Vagina (tissue), 2 donors: ENCODE data around the gene PKIB. TPM values are rescaled to one million over a fixed set of nuclear protein-coding genes. Genes with fewer than 3 reads are reported as not detected.

Source experiments
- DNase-seq, 2 donors: peaks; one replicate each; pipeline ENCODE4 v3.0.0-alpha.2; 2017; ENCODE audit errors: extremely low spot score in 2 of 2
- H3K27ac ChIP-seq: fragments of 200-600 bp; sonication (generic); one replicate; pipeline ENCODE4 v1.5.1; 2019
- H3K27me3 ChIP-seq: fragments of 200-600 bp; sonication (generic); one replicate; pipeline ENCODE4 v1.5.1; 2019
- H3K36me3 ChIP-seq, 2 donors: fragments of 200-600 bp; sonication (generic); one replicate each; pipeline ENCODE4 v1.5.1; 2017 to 2019
- H3K4me1 ChIP-seq: fragments of 200-600 bp; sonication (generic); one replicate; pipeline ENCODE4 v1.5.1; 2019
- H3K4me3 ChIP-seq, 2 donors: fragments of 200-600 bp; sonication (generic); 1 replicate in 1 of 2; 2 replicates in 1 of 2; pipeline ENCODE4 v1.5.1; 2016 to 2019
- H3K9me3 ChIP-seq: fragments of 200-600 bp; sonication (generic); one replicate; pipeline ENCODE4 v1.5.1; 2019
- CTCF ChIP-seq, 3 experiments: fragments of 450-650 bp in 2 of 3; fragments of 200-600 bp in 1 of 3; sonication (generic) in 1 of 3; IDR thresholded peaks; one replicate each; pipeline ENCODE4 v1.5.1; 2017 to 2019; ENCODE audit warnings: antibody characterized with exemption in 3 of 3, mild to moderate bottlenecking in 2 of 3, moderate library complexity in 2 of 3
- POLR2A ChIP-seq, 2 donors: fragments of 450-650 bp; IDR thresholded peaks; one replicate each; pipeline ENCODE4 v1.6.1; 2017; ENCODE audit warnings: antibody characterized with exemption in 2 of 2, mild to moderate bottlenecking in 2 of 2, moderate library complexity in 2 of 2
- POLR2AphosphoS5 ChIP-seq, 2 donors: sonication (generic); formaldehyde crosslinking; IDR thresholded peaks; one replicate each; pipeline ENCODE4 v1.9.0; 2017; ENCODE audit warnings: antibody characterized with exemption in 2 of 2, mild to moderate bottlenecking in 2 of 2, low read depth in 1 of 2; ENCODE audit not compliant: insufficient read depth in 1 of 2
- intact Hi-C: fragments of 100-400 bp; cut with DNase I; formaldehyde crosslinking; loops from one replicate; pipeline ENCODE4 v1.15.1; 2023
- total RNA-seq: library from RNA; depleted of rRNA; stranded (reverse); fragments of >200 nt; gene quantifications from one replicate; pipeline ENCODE4 v1.2.3, GENCODE V29; 2016

PKIB gene
- total RNA-seq, 1 donor from 2014 or later = 2.7 TPM

GRCh38 chr6:122751326-122751725 lies 141.1 kb downstream of the PKIB start:
- Histone ChIP-seq H3K27ac (no peak overlapping the region), H3K4me1 (no peaks in the 10 kb centered on the region), H3K27me3 (no peaks in the 10 kb centered on the region), H3K36me3 (no peaks in the 10 kb centered on the region), H3K4me3 (no peak overlapping the region), H3K9me3 (no peaks in the 10 kb centered on the region)
- no peak for DNase-seq
- TF ChIP-seq POLR2AphosphoS5 (IDR thresholded peaks at IDR 0.05; ENCODE audit: insufficient read depth in 1 of 2, low read depth in 1 of 2) = no peak
- no peak for TF ChIP-seq POLR2A (IDR thresholded peaks at IDR 0.05)
- TF ChIP-seq CTCF (IDR thresholded peaks at IDR 0.05) = no peak
- intact Hi-C loops = no loop called here

DNA sequence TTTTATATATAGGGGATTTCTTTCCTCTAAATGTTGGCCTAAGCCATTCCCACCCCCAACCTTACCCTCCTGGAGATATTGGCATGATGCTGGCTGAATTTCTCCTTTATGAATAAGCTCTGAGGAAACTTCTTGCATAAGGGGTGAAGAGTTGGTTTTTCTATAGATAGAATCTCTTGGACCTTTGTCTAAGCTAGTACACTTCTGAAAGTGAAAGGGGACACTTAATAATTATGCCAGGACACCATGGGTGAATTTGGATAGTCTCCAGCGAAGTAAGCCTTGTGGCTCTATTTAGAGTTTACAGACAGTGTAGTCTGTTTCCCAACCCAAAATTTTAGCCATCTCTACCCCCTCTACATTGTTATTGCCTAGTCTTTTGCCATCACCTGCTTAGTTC lies 142.3 kb downstream of the PKIB start:
- TF ChIP-seq POLR2AphosphoS5 (IDR thresholded peaks at IDR 0.05; ENCODE audit: insufficient read depth in 1 of 2, low read depth in 1 of 2) (no peak), CTCF (IDR thresholded peaks at IDR 0.05) (no peak), POLR2A (IDR thresholded peaks at IDR 0.05) (no peak)
- no peak for DNase-seq
- H3K36me3 ChIP-seq = no peaks in the 10 kb centered on the region
- H3K27ac ChIP-seq = no peak overlapping the region
- H3K27me3 ChIP-seq = no peaks in the 10 kb centered on the region
- no peaks in the 10 kb centered on the region for H3K4me1 ChIP-seq
- H3K9me3 ChIP-seq = no peaks in the 10 kb centered on the region
- intact Hi-C loops = no loop called here
- H3K4me3 ChIP-seq = no peak overlapping the region

DNA sequence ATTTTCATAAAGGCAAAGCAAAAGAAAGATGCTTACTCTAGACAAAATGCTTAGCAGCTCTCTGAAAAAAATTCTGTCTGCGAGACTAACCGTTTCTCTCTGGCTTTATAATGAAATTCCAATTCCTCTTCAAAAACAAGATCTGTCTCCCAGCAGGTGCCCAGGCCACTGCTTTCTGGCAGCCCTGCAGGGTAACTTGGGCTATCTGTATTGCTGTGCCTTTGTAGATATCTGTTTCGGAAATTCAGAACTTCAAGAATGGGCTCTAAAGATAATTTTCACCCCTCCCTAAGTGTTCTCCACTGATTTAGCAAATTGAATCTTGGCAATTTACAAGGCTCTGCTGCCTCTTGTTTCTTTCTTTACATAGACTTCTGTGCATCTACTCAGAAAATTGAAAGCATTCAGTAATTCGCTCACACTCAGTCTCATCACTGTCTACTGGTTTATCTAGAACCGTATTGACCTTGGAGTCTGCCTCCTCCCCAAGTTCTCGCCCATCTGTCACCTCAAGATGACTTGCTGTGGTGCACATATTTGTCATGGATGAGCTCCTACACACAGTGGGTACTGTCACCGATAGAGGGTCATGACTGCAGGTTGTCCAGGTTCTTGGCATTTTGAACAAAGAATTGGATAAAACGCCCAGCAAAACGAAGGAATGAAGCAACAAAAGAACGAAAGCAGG lies 142.9 kb downstream of the PKIB start:
- intact Hi-C loops = no loop called here
- peak overlapping the region in 1 of 2 donors; percentile 9 for H3K4me3 ChIP-seq
- no peak overlapping the region for H3K27ac ChIP-seq

DNA sequence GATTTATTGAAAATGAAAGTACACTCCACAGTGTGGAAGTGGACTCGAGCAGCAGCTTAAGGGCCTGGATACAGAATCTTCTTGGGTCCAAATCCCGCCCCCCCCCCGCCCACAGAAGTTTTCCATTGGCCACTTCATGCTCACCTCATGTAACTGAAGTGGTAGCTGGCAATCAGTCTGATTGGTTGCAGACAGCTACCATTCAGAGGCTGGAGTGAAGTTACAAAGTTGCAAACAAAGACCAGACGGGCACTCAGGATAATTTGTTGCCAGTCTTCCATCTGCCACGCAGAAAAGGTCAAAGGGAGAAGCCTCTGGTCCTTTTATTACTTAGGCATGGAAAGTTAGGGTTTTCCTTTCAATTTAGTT lies 143.5 kb downstream of the PKIB start:
- no peak for DNase-seq
- no peaks in the 10 kb centered on the region for H3K4me1 ChIP-seq
- no peaks in the 10 kb centered on the region for H3K36me3 ChIP-seq
- H3K27ac ChIP-seq = peak overlapping the region; percentile 33
- H3K4me3 ChIP-seq = peak overlapping the region in 1 of 2 donors; percentile 9
- H3K27me3 ChIP-seq = no peaks in the 10 kb centered on the region
- intact Hi-C loops = no loop called here
- TF ChIP-seq CTCF (IDR thresholded peaks at IDR 0.05) = no peak
- no peaks in the 10 kb centered on the region for H3K9me3 ChIP-seq

More for the DNA sequence above, 142.9 kb downstream of the PKIB start:
- TF ChIP-seq CTCF (IDR thresholded peaks at IDR 0.05) (no peak), POLR2AphosphoS5 (IDR thresholded peaks at IDR 0.05; ENCODE audit: insufficient read depth in 1 of 2, low read depth in 1 of 2) (no peak), POLR2A (IDR thresholded peaks at IDR 0.05) (no peak)
- Histone ChIP-seq H3K36me3 (no peaks in the 10 kb centered on the region), H3K27me3 (no peaks in the 10 kb centered on the region), H3K4me1 (no peaks in the 10 kb centered on the region), H3K9me3 (no peaks in the 10 kb centered on the region)
- no peak for DNase-seq

GRCh38 chr6:122754191-122754731 lies 144.1 kb downstream of the PKIB start:
- no peak overlapping the region for H3K4me3 ChIP-seq
- peak overlapping the region; percentile 33 for H3K27ac ChIP-seq
- DNase-seq = no peak
- TF ChIP-seq POLR2A (IDR thresholded peaks at IDR 0.05) = no peak
- no peak for TF ChIP-seq CTCF (IDR thresholded peaks at IDR 0.05)
- TF ChIP-seq POLR2AphosphoS5 (IDR thresholded peaks at IDR 0.05; ENCODE audit: insufficient read depth in 1 of 2, low read depth in 1 of 2) = no peak
- no peaks in the 10 kb centered on the region for H3K27me3 ChIP-seq
- H3K4me1 ChIP-seq = no peaks in the 10 kb centered on the region
- H3K36me3 ChIP-seq = no peaks in the 10 kb centered on the region
- intact Hi-C loops = no loop called here
- H3K9me3 ChIP-seq = no peaks in the 10 kb centered on the region
